DMS114 treated with DMSO at 0.1 percent for 48 hours (cell line): ENCODE results near the gene RNF13.
"Not testable (repeated sequence)": the region's sequence is repeated elsewhere in the genome, so short reads cannot be mapped to it uniquely, and the experiment has no call there.

Experiments used
- DNase-seq: peaks from one replicate; lab custom pipeline; 2025; ENCODE audit not compliant: unreplicated experiment; lab: John Stamatoyannopoulos, UW

RNF13 gene

DNA sequence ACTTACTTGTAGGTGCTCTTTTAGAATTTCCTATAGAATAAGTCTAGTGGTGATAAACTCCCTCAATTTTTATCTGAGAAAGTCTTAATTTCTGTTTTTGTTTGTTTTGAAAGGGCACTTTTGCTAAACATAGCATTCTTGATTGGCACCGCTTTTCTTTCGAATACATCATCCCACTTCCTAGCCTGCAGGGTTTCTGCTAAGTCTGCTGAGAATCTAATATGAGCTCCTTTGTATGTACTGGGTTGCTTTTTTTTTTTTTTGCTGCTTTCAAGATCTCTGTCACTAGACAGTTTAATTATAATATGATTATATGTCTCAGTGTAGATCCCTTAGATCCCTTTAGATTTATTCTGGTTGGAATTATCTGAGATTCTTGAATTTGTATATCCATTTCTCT is 136.2 kb downstream of the RNF13 start:
- no peak for DNase-seq

DNA sequence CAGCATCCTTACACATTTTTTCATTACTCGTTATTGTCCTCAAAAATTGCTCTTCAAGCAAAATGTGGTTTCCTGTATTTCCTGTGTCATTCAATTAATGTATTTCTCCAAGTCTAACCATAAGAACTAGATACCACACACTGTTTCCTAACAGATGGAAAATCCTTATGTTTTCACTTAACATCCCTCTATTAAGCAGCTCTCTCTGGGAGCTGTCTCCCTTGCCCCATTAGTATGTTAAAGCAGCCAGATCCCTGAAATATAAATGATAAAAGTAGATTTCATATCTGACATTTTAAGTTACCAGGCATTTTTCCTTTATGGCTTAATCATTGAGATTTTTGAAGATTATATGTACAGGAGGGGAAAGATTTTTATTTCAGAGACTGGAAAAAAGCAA is 141.8 kb downstream of the RNF13 start:
- no peak for DNase-seq

DNA sequence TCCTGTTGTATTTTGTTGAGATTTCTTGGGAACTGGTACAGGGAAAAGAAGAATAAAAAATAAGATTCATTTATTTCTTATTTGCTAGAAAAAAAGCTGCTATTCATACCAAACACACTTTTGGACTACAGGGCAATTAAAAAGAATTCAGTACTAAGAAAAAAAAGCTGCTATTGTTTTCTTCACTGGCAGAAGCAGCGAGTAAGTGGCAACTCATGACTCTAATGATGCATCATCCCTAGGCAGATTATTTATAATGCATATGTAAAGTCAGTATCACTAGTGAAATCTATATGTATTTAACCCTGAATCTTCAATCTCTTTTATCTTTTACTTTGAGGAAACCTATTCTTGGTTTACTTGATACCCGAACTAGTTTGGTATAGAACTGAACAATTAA is 142.4 kb downstream of the RNF13 start:
- no peak for DNase-seq

DNA sequence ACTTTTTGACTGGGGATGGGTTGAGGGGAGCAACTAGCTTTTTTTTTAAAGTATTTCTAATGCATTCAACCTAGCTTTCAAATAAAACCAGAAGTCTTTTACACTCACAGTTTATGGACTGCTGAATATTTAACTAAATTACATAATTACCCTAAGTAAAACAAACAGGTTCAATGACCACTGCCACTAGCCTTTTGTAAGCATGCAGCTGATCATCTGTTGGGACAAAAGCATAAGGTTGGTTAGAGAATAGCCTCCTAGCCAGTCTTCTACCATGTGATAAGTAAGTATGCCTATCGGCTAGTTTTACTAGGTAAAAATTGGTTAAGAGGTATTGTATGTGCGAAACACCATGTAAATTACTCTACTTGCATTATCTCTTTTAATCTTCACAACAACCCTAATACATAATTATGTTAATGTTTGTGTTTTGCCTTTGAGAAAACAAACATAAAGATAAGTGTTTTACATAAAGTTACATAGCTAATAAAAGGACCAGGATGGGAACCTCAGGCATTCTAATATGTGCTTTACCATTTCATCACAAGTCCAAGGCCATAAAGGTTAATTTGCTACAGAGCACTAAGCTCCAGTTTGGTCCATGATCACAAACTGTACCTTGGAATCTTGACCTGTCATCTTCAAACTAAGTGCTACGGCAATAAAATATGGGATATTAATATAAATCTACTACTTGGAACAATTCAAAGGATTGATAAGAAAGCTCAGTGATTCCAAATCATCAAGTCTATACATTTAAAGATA is 144.5 kb downstream of the RNF13 start:
- DNase-seq: no peak

DNA sequence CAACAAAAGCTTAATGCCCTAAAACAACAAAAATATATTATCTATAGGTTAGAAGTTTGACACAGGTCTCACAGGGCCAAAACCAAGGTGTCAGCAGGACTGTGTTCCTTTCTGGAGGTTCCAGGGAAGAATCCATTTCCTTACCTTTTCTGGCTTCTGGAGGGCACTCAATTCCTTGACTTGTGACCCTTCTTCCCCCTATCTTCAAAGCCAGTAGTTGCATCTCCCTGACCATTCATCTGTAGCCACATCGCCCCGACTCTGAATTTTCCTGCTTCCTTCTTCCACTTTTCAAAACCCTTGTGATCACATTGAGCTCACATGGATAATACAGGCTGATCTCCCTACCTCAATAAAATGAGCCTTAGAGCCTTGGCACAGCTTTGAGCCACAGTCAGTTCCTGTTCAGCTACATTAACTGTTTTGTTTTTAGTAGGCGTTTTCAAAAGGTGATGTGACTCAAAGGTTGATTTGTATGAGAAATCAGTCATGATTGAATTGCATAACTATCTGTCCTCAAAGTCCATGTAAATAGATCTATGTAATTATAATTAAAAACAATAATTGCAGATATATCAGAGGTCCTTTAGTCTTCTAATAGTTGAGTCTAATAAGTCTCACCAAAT is 145.3 kb downstream of the RNF13 start:
- DNase-seq: no peak

DNA sequence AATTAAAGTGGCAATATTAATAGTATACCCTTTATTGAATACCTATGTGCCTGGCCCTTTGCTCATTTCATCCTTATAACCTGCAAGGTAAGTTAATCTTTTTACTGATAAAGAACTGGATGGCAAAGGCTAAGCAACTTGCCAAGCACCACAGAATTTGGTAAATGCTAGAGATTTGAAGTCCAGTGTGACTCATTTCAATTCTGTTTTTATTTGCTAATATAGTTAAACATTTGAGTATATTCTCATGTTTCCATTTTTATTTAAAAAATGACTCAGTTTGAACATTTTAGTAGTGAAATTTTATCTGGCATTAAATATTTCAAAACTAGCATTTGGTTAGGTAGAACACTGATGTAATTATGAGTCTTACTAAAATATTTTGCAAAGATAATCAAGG is 146.4 kb downstream of the RNF13 start:
- no peak for DNase-seq

DNA sequence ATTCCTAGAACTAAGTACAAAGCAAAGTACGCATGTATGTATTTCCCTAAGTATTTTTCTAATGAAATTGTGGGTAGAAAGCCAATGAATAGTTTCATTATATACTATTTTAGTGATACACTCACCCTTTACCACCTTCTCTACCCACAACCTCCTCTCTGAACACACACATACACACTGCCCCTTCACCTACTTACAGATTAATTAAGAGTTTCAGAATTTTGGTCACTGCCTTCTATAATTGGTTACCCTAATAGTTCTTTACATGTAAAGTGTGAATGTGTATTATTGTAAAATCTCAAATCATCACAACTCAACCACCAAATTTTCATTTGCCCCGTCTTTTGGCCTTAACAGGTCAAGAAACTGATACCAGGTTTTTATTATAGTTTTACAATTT is 150.5 kb downstream of the RNF13 start:
- no peak for DNase-seq

DNA sequence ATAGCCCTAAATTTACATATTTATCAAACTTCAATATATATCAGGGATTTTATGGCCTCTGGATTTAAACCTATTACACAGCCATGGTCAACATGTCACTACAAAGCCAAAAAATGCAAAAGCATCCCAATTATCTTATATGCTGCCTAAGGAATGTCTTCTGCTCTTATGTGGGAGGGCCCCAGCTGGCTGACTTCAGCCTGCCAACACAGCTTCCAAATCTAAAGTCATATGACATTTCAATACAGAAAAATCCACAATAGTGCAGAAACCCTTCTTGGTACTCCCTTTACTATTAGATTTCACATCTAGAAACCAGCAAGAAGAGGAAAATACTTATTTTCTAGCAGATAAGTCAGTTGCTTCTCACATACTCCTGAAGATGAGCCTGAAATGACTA is 151.3 kb downstream of the RNF13 start:
- DNase-seq: no peak

DNA sequence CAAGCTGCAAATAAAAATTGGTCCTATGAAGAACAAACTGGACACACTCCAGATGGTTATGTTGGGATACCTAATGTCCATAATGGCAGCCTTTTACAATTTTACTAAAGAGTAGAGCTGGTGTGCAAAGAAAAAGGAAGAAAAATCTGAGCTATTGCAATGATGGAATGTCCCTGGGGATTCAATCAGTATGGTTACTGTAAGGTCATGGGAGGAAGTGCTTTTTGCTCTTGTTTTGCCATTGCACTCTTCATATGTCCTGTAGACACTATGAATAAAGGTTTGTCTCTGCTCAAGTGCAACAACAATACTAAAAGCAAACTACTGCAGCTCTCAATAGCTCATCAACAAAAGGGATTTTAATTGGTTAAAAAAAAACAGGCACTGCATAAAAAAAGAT is 152.3 kb downstream of the RNF13 start:
- no peak for DNase-seq

DNA sequence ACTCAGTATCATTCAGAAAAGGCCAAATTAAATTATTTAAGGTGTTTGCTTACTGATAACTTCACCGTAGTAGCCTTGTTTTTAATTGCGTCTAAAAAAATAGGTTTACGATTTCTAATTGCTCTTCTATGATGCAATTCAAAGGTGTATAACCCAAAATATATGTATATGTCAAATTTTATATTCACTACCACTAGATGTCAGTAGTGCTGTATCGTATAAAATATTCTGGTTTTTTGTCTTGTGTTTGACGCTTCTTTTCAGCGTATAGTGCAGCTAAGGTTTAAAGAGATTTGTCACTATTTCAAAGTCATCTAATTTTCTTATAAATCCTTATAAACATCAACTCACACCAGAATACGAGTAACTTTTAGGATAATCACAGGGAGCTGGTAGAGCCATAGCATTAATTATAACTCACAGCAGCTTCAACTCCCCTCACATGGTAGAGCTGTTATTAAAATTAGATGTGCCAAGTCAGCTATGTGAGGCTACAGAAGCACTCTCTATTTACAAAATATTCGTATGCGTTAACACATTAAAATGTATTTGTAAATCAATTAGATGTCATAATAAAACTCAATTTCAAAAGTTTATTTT is 154.2 kb downstream of the RNF13 start:
- DNase-seq: peak; percentile 42

DNA sequence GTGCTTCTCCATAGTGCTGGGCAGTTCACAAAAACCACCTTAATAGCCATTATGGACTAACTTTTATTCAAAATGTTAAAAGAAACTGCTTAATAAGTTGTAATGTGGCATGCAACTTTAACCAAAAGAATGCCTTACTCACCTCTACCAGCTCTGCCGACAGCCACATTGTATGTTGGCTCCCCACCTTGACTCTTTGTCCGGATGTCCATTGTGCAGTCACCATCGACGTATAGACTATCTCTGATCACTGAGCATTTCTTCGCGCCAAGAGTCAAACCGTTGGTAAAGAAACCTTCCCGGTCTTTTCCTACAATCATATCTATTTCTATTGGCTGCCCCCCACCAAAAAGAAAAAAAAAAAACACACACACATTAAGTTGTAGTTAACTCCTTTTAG is 155.2 kb downstream of the RNF13 start:
- peak; percentile 33 for DNase-seq

DNA sequence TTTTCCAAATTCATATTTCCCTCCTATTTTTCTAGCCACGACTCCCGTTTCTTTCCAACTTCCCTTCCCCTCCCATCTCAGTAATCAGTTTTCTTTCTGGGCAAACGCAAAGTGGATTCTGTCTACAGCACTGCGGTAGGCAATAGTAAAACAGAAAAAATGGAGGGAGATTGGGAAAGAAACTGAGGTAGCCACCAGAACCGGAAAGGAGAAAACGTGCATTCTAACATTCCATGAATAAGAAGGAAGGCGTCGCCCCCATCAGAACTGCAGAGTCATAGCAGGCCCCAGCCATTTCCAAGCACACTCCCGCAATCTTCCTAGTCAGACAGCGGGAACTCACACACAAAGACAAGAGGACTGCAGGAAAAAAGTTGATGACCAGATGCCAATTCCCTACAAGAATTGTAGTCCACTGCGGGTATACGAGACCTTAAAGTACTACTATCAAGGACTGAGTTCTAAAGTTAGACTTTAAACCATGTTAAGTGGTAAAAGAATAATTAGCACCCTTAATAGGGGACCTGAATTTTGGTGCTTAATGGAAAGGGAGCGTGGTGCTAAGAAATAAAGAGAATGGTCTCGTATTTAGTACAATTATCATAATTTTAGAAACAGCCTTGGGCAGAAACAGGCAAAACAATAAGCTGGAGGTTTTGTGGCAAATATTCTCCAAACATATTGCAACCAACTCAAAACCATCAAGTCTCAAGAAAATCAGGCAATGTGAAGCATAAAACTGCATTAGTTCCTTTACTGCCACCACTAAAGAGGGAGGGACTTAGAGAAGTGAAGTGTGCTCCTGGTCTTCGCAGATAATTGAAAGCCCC is 156.3 kb downstream of the RNF13 start:
- DNase-seq: peak; percentile 81

DNA sequence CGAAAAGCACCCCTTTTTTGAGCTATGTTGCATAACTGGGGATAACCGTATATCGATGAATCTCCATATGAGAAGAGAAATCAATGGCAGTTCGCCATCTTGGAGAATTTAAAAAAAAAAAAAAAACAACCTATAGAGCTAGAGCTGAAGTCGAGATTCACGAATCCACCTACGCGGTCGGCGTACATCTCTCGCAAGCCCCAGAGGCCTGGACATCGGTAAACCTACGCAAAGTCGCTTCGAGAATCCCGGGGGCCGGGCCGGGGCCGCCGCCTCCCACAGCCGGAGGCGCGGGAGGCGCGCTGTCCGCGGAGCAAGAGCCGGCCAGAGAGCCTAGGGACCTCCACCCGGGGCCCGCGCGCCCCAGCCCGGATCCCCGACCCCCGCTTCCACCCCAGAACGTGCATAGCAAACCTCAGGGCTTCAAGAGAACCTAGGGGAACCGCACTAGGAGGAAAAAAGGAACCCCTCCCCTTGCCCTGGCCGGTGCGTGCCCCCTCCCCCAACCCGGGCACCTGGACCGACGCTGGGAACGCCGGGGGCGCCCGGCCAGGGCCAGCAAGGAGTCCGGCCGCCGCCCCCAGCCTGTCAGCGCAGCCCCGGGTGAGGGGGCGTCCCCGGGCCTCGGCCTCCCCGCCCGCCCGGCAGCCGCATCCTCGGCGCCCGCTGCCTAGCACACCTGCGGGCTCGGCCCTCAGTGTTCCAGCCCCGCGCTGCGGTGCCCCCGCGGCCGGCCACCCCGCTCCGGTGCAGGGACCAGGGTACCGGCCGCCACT is 157.1 kb downstream of the RNF13 start:
- DNase-seq: peak; percentile 77

DNA sequence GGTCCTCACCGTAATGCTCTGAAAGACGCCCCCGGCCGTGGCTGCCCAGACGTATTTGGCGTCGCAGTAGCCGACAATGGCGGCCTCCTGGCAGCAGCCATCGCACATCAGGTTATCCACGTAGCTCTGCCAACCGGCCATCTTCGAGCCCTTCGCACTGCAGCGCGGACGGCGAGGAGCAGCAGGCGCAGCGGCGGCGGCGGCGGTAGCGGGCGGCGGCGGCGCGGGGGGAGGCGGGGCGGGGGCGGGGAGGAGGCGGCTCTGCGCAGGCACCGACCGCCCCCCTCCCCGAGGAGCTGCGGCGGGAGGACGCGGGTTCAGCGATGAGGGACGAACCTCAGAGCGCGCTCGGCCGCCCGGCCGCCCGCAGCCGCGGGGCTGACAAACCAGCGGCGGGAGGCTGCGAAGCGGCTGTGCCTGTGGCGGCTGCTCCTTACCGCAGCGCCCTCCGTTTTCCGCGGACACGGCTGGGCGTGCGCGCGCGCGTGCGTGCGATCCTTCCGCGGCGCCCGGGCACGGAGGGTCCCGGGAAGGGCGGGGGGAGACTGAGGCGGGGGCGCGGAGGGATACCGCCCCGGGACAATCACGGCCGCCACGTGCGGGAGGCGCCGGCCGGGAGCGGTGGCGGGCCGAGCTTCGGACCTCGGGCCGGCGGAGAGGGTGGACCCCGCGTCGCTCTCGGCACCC is 157.8 kb downstream of the RNF13 start, which contains the start of gene PFN2:
PFN2 (minus strand) TSS at position 180 of the 687 bp plus-strand sequence; CDS start at position 141, 39 bp downstream.
- DNase-seq: peak; percentile 58

DNA sequence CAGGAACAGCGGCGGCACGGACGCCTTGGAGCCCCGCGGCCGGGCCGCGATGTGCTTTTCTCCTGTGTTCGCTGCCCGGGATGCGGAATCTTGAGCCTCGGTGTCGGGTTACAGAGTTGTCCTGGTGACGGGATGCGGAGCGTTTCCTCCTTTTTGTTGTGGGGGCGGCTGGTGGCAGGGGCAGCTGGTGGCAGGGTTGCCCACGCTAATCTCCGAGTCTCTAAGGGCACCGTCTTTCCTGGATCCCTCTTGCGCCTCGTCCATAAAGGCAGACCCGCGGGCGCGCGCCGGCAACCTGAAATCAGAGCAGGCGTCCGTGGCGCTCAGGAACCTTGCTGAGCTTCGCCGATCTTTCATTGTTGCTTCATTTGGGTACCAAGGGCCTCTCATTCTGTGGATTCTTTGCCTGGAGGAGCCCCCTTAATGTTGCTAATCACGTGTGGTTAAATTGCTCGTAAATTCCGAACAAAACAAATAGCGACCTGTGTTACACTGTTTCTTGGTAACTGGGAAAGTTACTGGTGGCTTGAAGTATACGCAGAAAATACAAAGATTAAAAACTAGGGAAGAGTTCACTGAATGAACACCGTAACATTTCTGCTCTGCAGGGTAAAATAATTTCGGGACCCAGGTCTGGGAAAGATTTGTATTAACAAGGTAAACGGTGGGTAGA is 158.5 kb downstream of the RNF13 start:
- DNase-seq: peak; percentile 58

DNA sequence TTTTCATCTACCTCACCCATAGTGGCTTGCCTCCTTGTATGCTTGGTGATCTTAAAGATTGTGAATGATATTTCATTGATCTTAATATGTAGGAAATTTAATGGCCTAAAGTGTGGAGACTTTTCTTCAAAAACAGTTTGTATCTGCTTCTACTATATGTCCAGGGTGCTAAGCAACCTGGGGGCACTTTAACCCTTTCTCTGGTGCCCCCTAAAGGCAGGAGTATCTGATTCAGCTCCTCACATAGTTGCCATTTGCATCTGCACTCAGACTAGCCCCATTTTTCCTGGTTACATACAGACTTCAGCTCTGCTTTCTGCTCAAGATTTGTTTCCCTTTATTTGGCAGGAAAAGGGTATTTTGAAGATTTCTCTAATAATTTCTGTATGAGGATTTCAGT is 162.9 kb downstream of the RNF13 start:
- no peak for DNase-seq

DNA sequence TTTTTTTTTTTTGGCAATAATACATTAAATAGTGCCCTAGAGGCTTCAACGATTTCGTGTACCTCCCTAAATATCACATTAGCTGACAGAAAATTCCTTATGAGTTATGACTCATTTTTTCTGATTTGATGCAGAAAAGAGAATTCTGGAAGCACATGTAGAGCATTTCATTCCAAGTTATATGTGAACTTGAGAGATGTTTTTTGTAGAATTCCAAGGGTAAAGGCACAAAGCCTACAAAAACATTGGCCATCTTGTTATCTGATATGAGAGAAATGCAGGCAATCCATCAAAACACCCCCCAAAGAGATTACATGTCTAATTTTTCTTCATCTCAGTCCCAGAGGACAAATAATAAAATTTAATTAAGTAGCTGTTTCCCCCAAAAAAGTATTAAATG is 164.4 kb downstream of the RNF13 start:
- no peak for DNase-seq

DNA sequence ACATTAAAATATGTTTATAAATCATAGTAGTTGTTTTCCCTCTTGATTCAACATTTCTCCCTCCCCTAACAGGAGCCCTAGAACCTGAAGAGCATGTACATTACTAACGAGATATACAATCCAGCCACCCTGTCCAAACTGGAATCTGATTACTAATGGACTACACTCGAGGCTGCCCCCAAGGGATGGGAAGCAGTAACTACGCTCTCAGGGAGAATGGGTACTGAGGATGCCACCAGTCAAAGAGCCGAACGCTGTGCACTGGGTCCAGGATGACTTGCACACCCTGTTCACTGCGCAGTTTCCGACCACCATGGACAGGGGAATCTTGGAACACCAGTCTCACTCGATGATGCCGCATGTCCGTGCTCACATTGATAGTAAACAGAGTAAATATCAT is 169.0 kb downstream of the RNF13 start:
- DNase-seq: not testable (repeated sequence)

DNA sequence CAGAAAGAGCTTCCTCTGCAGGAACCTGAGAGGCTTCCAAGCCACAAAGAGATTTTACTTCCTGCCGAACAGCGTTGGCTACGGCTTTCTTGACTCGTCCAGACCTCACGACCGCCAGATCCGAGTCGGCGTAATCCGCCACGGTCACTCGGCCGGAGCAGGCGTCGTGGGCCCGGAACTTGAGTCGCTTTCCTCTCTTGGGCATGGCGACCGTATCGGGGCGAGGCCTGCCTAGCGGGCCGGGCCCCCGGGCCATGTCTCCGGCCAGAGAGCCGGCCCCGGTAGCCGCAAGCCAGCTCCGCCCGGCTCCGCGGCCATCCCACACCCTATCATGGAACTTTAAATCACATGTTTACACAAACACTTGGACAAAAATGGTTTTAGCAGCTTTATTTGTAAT is 170.0 kb downstream of the RNF13 start:
- DNase-seq: not testable (repeated sequence)

DNA sequence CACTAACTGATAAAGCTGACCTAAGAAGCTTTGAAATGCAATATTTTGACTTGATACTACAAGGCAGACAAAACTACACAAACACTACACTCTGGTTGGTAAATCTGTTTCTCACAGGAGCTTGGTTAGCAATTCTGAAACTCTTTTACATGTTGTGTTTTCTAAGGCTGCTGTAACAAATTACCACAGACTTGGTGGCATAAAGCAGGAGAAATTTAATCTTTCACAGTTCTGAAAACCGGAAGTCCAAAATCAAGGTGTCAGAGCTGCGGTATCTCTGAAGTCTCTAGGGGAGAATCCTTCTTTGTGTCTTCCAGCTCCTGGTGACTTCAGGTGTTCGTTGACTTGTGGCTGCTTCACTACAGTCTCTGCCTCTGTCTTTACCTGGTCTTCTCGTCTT is 170.6 kb downstream of the RNF13 start:
- DNase-seq: no peak
